ENCODE data around the gene MEGF6.

DNA sequence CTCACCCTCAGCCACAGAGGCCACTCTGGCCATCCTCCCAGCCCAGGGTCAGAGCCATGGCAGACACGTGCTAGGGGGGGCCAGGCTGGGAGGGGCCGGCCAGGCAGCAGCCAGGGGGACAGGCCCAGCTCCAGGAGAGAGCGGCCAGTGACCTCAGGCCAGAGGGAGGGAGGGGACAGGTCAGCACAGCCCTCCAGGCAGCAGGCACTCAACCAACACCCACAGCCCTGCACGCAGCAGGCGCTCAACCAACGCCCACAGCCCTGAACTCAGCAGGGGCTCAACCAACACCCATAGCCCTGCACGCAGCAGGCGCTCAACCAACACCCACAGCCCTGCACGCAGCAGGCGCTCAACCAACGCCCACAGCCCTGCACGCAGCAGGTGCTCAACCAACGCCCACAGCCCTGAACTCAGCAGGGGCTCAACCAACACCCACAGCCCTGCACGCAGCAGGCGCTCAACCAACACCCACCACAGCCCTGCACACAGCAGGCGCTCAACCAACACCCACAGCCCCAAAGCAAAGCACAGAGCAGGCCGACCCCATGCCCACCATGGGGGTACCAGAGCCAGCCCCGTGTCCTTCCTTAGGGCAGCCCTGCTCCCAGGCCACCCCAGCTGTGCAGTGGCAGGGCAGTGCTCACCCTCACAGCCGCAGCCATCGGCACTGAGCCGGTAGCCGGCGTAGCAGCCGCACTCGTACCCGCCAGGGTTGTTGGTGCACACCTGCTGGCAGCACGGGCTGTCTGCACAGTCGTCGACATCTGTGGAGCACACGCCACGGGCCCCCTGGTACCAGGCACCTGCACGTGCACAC lies 101.0 kb downstream of the MEGF6 start:
- TF ChIP-seq, protein P1, sequence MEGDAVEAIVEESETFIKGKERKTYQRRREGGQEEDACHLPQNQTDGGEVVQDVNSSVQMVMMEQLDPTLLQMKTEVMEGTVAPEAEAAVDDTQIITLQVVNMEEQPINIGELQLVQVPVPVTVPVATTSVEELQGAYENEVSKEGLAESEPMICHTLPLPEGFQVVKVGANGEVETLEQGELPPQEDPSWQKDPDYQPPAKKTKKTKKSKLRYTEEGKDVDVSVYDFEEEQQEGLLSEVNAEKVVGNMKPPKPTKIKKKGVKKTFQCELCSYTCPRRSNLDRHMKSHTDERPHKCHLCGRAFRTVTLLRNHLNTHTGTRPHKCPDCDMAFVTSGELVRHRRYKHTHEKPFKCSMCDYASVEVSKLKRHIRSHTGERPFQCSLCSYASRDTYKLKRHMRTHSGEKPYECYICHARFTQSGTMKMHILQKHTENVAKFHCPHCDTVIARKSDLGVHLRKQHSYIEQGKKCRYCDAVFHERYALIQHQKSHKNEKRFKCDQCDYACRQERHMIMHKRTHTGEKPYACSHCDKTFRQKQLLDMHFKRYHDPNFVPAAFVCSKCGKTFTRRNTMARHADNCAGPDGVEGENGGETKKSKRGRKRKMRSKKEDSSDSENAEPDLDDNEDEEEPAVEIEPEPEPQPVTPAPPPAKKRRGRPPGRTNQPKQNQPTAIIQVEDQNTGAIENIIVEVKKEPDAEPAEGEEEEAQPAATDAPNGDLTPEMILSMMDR (IDR thresholded peaks at IDR 0.05; ENCODE audit: low read depth, low read length, poor library complexity, severe bottlenecking) = no peak
- no peak for TF ChIP-seq EZH2phosphoT487 (IDR thresholded peaks at IDR 0.05; ENCODE audit: borderline replicate concordance, low read length)
